Measurements from ENCODE around the gene CLDN24. TPM values are rescaled to one million over a fixed set of nuclear protein-coding genes. Genes with fewer than 3 reads are reported as not detected.
A peak's percentile ranks its signal among the peaks of the same experiment; 100 is the strongest.
"Not testable (repeated sequence)": the region's sequence is repeated elsewhere in the genome, so short reads cannot be mapped to it uniquely, and the experiment has no call there.

The CLDN24 gene
- total and polyA plus RNA-seq, 7 experiments from 2014 or later, result not detected

GRCh38 chr4:183326387-183326786 is 4.2 kb upstream of the CLDN24 start:
- CTCF ChIA-PET; intact Hi-C loops (cut with micrococcal nuclease); H3K27me3 Mint-ChIP-seq; POLR2A ChIA-PET; H3K27ac ChIP-seq (ENCODE audit: low read depth, low read length); H3K4me3 ChIP-seq (ENCODE audit: low read length); H3K27ac Mint-ChIP-seq; H3K27me3 ChIP-seq (ENCODE audit: control insufficient read depth in 2 of 2, insufficient read depth in 2 of 2, low read length in 2 of 2); H3K4me1 ChIP-seq (ENCODE audit: control insufficient read depth in 2 of 2, insufficient read depth in 2 of 2, low read length in 2 of 2); DNase-seq; H3K36me3 Mint-ChIP-seq; H3K4me3 Mint-ChIP-seq; H3K9me3 ChIP-seq (ENCODE audit: control insufficient read depth in 2 of 3, low read length in 3 of 3); H3K36me3 ChIP-seq (ENCODE audit: control insufficient read depth in 2 of 3, insufficient read depth in 3 of 3, low read length in 3 of 3); ATAC-seq: not testable (repeated sequence)
- Mint-ChIP-seq H3K4me1 (peaks cover 0 to 10% (median 4%) of the 10 kb centered on the region in 7 donors), H3K9me3 (peaks cover 0 to 15% (median 3%) of the 10 kb centered on the region in 11 donors)

- Histone ChIP-seq H3K9me3 (ENCODE audit: control insufficient read depth in 2 of 3, low read length in 3 of 3) (no peaks in the 10 kb centered on the region), H3K27ac (ENCODE audit: low read depth, low read length) (no peak overlapping the region), H3K36me3 (ENCODE audit: control insufficient read depth in 2 of 3, insufficient read depth in 3 of 3, low read length in 3 of 3) (no peaks in the 10 kb centered on the region), H3K4me3 (ENCODE audit: low read length) (no peak overlapping the region), H3K4me1 (ENCODE audit: control insufficient read depth in 2 of 2, insufficient read depth in 2 of 2, low read length in 2 of 2) (no peaks in the 10 kb centered on the region), H3K27me3 (ENCODE audit: control insufficient read depth in 2 of 2, insufficient read depth in 2 of 2, low read length in 2 of 2) (no peaks in the 10 kb centered on the region)
- H3K36me3 Mint-ChIP-seq, result peaks cover 0 to 8% (median 0%) of the 10 kb centered on the region in 5 donors
- H3K27ac Mint-ChIP-seq, result no peak overlapping the region
- POLR2A ChIA-PET, result no interaction called here
- CTCF ChIA-PET, result no interaction called here
- H3K9me3 Mint-ChIP-seq, result peaks cover 0 to 15% (median 3%) of the 10 kb centered on the region in 11 donors
- peaks cover 5 to 26% (median 15%) of the 10 kb centered on the region in 7 donors for H3K4me1 Mint-ChIP-seq
- ATAC-seq (no peak), DNase-seq (no peak)
- H3K27me3 Mint-ChIP-seq, result peaks cover 0 to 2% (median 0%) of the 10 kb centered on the region in 5 donors
- H3K4me3 Mint-ChIP-seq, result no peak overlapping the region
- intact Hi-C loops (cut with micrococcal nuclease), result no loop called here
Observed at GRCh38 chr4:183324619-183325018, 2.4 kb upstream of the CLDN24 start.

GRCh38 chr4:183324056-183324455 is 1.8 kb upstream of the CLDN24 start:
- H3K4me3 Mint-ChIP-seq; DNase-seq; H3K4me1 ChIP-seq (ENCODE audit: control insufficient read depth in 2 of 2, insufficient read depth in 2 of 2, low read length in 2 of 2); H3K9me3 ChIP-seq (ENCODE audit: control insufficient read depth in 2 of 3, low read length in 3 of 3); H3K27ac Mint-ChIP-seq; POLR2A ChIA-PET; intact Hi-C loops (cut with micrococcal nuclease); H3K27ac ChIP-seq (ENCODE audit: low read depth, low read length); H3K36me3 ChIP-seq (ENCODE audit: control insufficient read depth in 2 of 3, insufficient read depth in 3 of 3, low read length in 3 of 3); CTCF ChIA-PET; H3K4me3 ChIP-seq (ENCODE audit: low read length); ATAC-seq; H3K27me3 ChIP-seq (ENCODE audit: control insufficient read depth in 2 of 2, insufficient read depth in 2 of 2, low read length in 2 of 2); H3K36me3 Mint-ChIP-seq; H3K27me3 Mint-ChIP-seq: not testable (repeated sequence)
- peaks cover 0 to 11% (median under 1%) of the 10 kb centered on the region in 11 donors for H3K9me3 Mint-ChIP-seq
- peaks cover 5 to 26% (median 15%) of the 10 kb centered on the region in 7 donors for H3K4me1 Mint-ChIP-seq

GRCh38 chr4:183323295-183323694 is 1.1 kb upstream of the CLDN24 start:
- no peak overlapping the region for H3K4me3 ChIP-seq (ENCODE audit: low read length)
- ChIA-PET CTCF (no interaction called here), POLR2A (no interaction called here)
- no peak overlapping the region for H3K27ac ChIP-seq (ENCODE audit: low read depth, low read length)
- peaks cover 0 to 11% (median 0%) of the 10 kb centered on the region in 11 donors for H3K9me3 Mint-ChIP-seq
- no peaks in the 10 kb centered on the region for H3K27me3 ChIP-seq (ENCODE audit: control insufficient read depth in 2 of 2, insufficient read depth in 2 of 2, low read length in 2 of 2)
- no peak overlapping the region for H3K4me3 Mint-ChIP-seq
- DNase-seq (no peak), ATAC-seq (no peak)
- no peaks in the 10 kb centered on the region for H3K9me3 ChIP-seq (ENCODE audit: control insufficient read depth in 2 of 3, low read length in 3 of 3)
- peaks cover 5 to 26% (median 15%) of the 10 kb centered on the region in 7 donors for H3K4me1 Mint-ChIP-seq
- intact Hi-C loops (cut with micrococcal nuclease), result no loop called here
- H3K36me3 ChIP-seq (ENCODE audit: control insufficient read depth in 2 of 3, insufficient read depth in 3 of 3, low read length in 3 of 3), result no peaks in the 10 kb centered on the region
- H3K36me3 Mint-ChIP-seq, result no peaks in the 10 kb centered on the region
- peaks cover 0 to 2% (median 0%) of the 10 kb centered on the region in 5 donors for H3K27me3 Mint-ChIP-seq
- no peaks in the 10 kb centered on the region for H3K4me1 ChIP-seq (ENCODE audit: control insufficient read depth in 2 of 2, insufficient read depth in 2 of 2, low read length in 2 of 2)
- H3K27ac Mint-ChIP-seq, result no peak overlapping the region

- intact Hi-C loops (cut with micrococcal nuclease), result no loop called here
- H3K9me3 Mint-ChIP-seq, result peaks cover 0 to 9% (median 0%) of the 10 kb centered on the region in 11 donors
- H3K36me3 ChIP-seq (ENCODE audit: control insufficient read depth in 2 of 3, insufficient read depth in 3 of 3, low read length in 3 of 3), result no peaks in the 10 kb centered on the region
- no peaks in the 10 kb centered on the region for H3K9me3 ChIP-seq (ENCODE audit: control insufficient read depth in 2 of 3, low read length in 3 of 3)
- no peak for DNase-seq
- POLR2A ChIA-PET, result no interaction called here
- no peak overlapping the region for H3K27ac ChIP-seq (ENCODE audit: low read depth, low read length)
- CTCF ChIA-PET, result no interaction called here
- ATAC-seq, result no peak
- peaks cover 5 to 26% (median 15%) of the 10 kb centered on the region in 7 donors for H3K4me1 Mint-ChIP-seq
- peaks cover 0 to 2% (median 0%) of the 10 kb centered on the region in 5 donors for H3K27me3 Mint-ChIP-seq
- no peaks in the 10 kb centered on the region for H3K36me3 Mint-ChIP-seq
- H3K27ac Mint-ChIP-seq, result peak overlapping the region in 4 of 9 donors; percentile 0 to 70 (median 16)
- H3K4me3 Mint-ChIP-seq, result peak overlapping the region in 2 of 10 donors; percentile 23 to 36
- no peaks in the 10 kb centered on the region for H3K4me1 ChIP-seq (ENCODE audit: control insufficient read depth in 2 of 2, insufficient read depth in 2 of 2, low read length in 2 of 2)
- no peak overlapping the region for H3K4me3 ChIP-seq (ENCODE audit: low read length)
- no peaks in the 10 kb centered on the region for H3K27me3 ChIP-seq (ENCODE audit: control insufficient read depth in 2 of 2, insufficient read depth in 2 of 2, low read length in 2 of 2)
Observed at GRCh38 chr4:183321516-183321915, 710 bp downstream of the CLDN24 start.

GRCh38 chr4:183321079-183321478 is 1.1 kb downstream of the CLDN24 start:
- Histone ChIP-seq H3K4me1 (ENCODE audit: control insufficient read depth in 2 of 2, insufficient read depth in 2 of 2, low read length in 2 of 2) (no peaks in the 10 kb centered on the region), H3K9me3 (ENCODE audit: control insufficient read depth in 2 of 3, low read length in 3 of 3) (no peaks in the 10 kb centered on the region), H3K27me3 (ENCODE audit: control insufficient read depth in 2 of 2, insufficient read depth in 2 of 2, low read length in 2 of 2) (no peaks in the 10 kb centered on the region), H3K4me3 (ENCODE audit: low read length) (no peak overlapping the region), H3K36me3 (ENCODE audit: control insufficient read depth in 2 of 3, insufficient read depth in 3 of 3, low read length in 3 of 3) (no peaks in the 10 kb centered on the region), H3K27ac (ENCODE audit: low read depth, low read length) (no peak overlapping the region)
- H3K27me3 Mint-ChIP-seq, result peaks cover 0 to 2% (median 0%) of the 10 kb centered on the region in 5 donors
- peak in 5 of 9 donors; percentile 11 to 50 (median 19) for DNase-seq
- no peaks in the 10 kb centered on the region for H3K36me3 Mint-ChIP-seq
- H3K27ac Mint-ChIP-seq, result peak overlapping the region in 5 of 9 donors; percentile 0 to 70 (median 22)
- POLR2A ChIA-PET, result no interaction called here
- H3K4me1 Mint-ChIP-seq, result peaks cover 5 to 26% (median 15%) of the 10 kb centered on the region in 7 donors
- peaks cover 0 to 5% (median 0%) of the 10 kb centered on the region in 11 donors for H3K9me3 Mint-ChIP-seq
- ATAC-seq, result peak; percentile 44
- CTCF ChIA-PET, result no interaction called here
- peak overlapping the region in 3 of 10 donors; percentile 23 to 49 (median 36) for H3K4me3 Mint-ChIP-seq
- intact Hi-C loops (cut with micrococcal nuclease), result no loop called here
